Loucy (cell line): ENCODE data around the gene AP3D1.

Experiments
- H2AFZ ChIP-seq: fragments of 200-600 bp; sonication (generic); 2 replicates; pipeline ENCODE4 v1.6.0; 2016; ENCODE audit warnings: antibody characterized with exemption, mild to moderate bottlenecking, low read length, moderate library complexity
- H3F3A ChIP-seq: fragments of 200-600 bp; 2 replicates; pipeline ENCODE4 v1.6.0; 2016; ENCODE audit warnings: antibody characterized with exemption, low read depth, mild to moderate bottlenecking
- H3K27me3 ChIP-seq: fragments of 200-600 bp; sonication (generic); 2 replicates; pipeline ENCODE4 v1.6.1; 2014; ENCODE audit warnings: low read length, mild to moderate bottlenecking; ENCODE audit not compliant: insufficient read depth, poor library complexity, severe bottlenecking
- H3K36me3 ChIP-seq: fragments of 200-600 bp; sonication (generic); 2 replicates; pipeline ENCODE4 v1.6.1; 2016; ENCODE audit warnings: low read length; ENCODE audit not compliant: insufficient read depth
- H3K4me1 ChIP-seq: fragments of 200-600 bp; sonication (generic); 2 replicates; pipeline ENCODE4 v1.5.1; 2014; ENCODE audit warnings: low read length, mild to moderate bottlenecking; ENCODE audit not compliant: insufficient read depth, poor library complexity, severe bottlenecking
- H3K4me2 ChIP-seq: fragments of 200-600 bp; sonication (generic); 2 replicates; pipeline ENCODE4 v1.6.0; 2014; ENCODE audit warnings: antibody characterized with exemption, low read length, low read depth, mild to moderate bottlenecking; ENCODE audit not compliant: poor library complexity, severe bottlenecking
- H3K4me3 ChIP-seq: fragments of 200-600 bp; sonication (generic); 2 replicates; pipeline ENCODE4 v1.5.1; 2014; ENCODE audit warnings: low read length, mild to moderate bottlenecking, mixed read lengths; ENCODE audit not compliant: poor library complexity, severe bottlenecking
- H3K79me2 ChIP-seq: fragments of 200-600 bp; sonication (generic); 2 replicates; pipeline ENCODE4 v1.6.1; 2014; ENCODE audit warnings: low read length; ENCODE audit not compliant: insufficient read depth
- H3K9ac ChIP-seq: fragments of 200-600 bp; sonication (generic); 2 replicates; pipeline ENCODE4 v1.6.0; 2014; ENCODE audit warnings: mild to moderate bottlenecking, low read depth, low read length, moderate library complexity; ENCODE audit not compliant: poor library complexity, severe bottlenecking
- H3K9me2 ChIP-seq: fragments of 200-600 bp; sonication (generic); replicated peaks from 2 replicates; pipeline ENCODE4 v1.6.1; 2016; ENCODE audit warnings: low read depth, low read length, mixed read lengths
- H3K9me3 ChIP-seq: fragments of 200-600 bp; sonication (generic); 2 replicates; pipeline ENCODE4 v1.6.1; 2014; ENCODE audit warnings: mild to moderate bottlenecking, antibody characterized with exemption, low read length, low read depth; ENCODE audit not compliant: insufficient read depth
- H4K20me1 ChIP-seq: fragments of 200-600 bp; sonication (generic); 2 replicates; pipeline ENCODE4 v1.6.0; 2014; ENCODE audit warnings: antibody characterized with exemption, low read length, mild to moderate bottlenecking; ENCODE audit not compliant: insufficient read depth, poor library complexity, severe bottlenecking
- CTCF ChIP-seq: fragments of 200-600 bp; sonication (generic); conservative IDR thresholded peaks from 2 replicates; pipeline ENCODE4 v1.5.1; 2014; ENCODE audit warnings: mild to moderate bottlenecking, antibody characterized with exemption, low read length
- EZH2phosphoT487 ChIP-seq: fragments of 200-600 bp; IDR thresholded peaks from 2 replicates; pipeline ENCODE4 v1.6.1; 2018; ENCODE audit warnings: antibody characterized with exemption, mild to moderate bottlenecking, moderate library complexity, borderline replicate concordance

AP3D1 gene

GRCh38 chr19:2064788-2065524, 86.4 kb downstream of the AP3D1 start:
- Histone ChIP-seq H3K27me3 (no peaks in the 10 kb centered on the region), H4K20me1 (no peaks in the 10 kb centered on the region), H2AFZ (no peak overlapping the region), H3K4me1 (peaks cover 20% of the 10 kb centered on the region), H3K9ac (no peak overlapping the region), H3K4me3 (no peak overlapping the region), H3K4me2 (no peak overlapping the region), H3K36me3 (no peaks in the 10 kb centered on the region), H3K9me3 (no peaks in the 10 kb centered on the region), H3F3A (no peaks in the 10 kb centered on the region), H3K79me2 (peaks cover 15% of the 10 kb centered on the region), H3K9me2 (no peaks in the 10 kb centered on the region)
- TF ChIP-seq CTCF: no peak
- TF ChIP-seq EZH2phosphoT487: no peak

- no peaks in the 10 kb centered on the region for H3K27me3 ChIP-seq
- no peak for TF ChIP-seq EZH2phosphoT487
- H3K4me2 ChIP-seq: no peak overlapping the region
- H3F3A ChIP-seq: no peaks in the 10 kb centered on the region
- no peak overlapping the region for H3K4me3 ChIP-seq
- no peaks in the 10 kb centered on the region for H4K20me1 ChIP-seq
- H3K9me2 ChIP-seq: no peaks in the 10 kb centered on the region
- H2AFZ ChIP-seq: no peak overlapping the region
- no peaks in the 10 kb centered on the region for H3K36me3 ChIP-seq
- H3K9ac ChIP-seq: no peak overlapping the region
- H3K79me2 ChIP-seq: peaks cover 20% of the 10 kb centered on the region
- no peaks in the 10 kb centered on the region for H3K9me3 ChIP-seq
- peaks cover 25% of the 10 kb centered on the region for H3K4me1 ChIP-seq
Observed at GRCh38 chr19:2064395-2064787, 87.0 kb downstream of the AP3D1 start.

GRCh38 chr19:2063824-2064223, 87.5 kb downstream of the AP3D1 start:
- H3K36me3 ChIP-seq: no peaks in the 10 kb centered on the region
- H3K4me2 ChIP-seq: no peak overlapping the region
- H3K9ac ChIP-seq: no peak overlapping the region
- H3K27me3 ChIP-seq: no peaks in the 10 kb centered on the region
- no peak overlapping the region for H3K4me3 ChIP-seq
- no peaks in the 10 kb centered on the region for H4K20me1 ChIP-seq
- no peaks in the 10 kb centered on the region for H3K9me2 ChIP-seq
- H3K79me2 ChIP-seq: peaks cover 25% of the 10 kb centered on the region
- no peak overlapping the region for H2AFZ ChIP-seq
- peaks cover 26% of the 10 kb centered on the region for H3K4me1 ChIP-seq
- no peaks in the 10 kb centered on the region for H3K9me3 ChIP-seq
- TF ChIP-seq EZH2phosphoT487 (no peak), CTCF (no peak)
- no peaks in the 10 kb centered on the region for H3F3A ChIP-seq

GRCh38 chr19:2062770-2063169, 88.6 kb downstream of the AP3D1 start:
- peaks cover 28% of the 10 kb centered on the region for H3K79me2 ChIP-seq
- no peaks in the 10 kb centered on the region for H3F3A ChIP-seq
- no peaks in the 10 kb centered on the region for H3K36me3 ChIP-seq
- peak overlapping the region; percentile 98 for H3K4me2 ChIP-seq
- peak overlapping the region; percentile 96 for H3K4me3 ChIP-seq
- no peaks in the 10 kb centered on the region for H3K27me3 ChIP-seq
- H3K9ac ChIP-seq: peak overlapping the region; percentile 93
- peaks cover 29% of the 10 kb centered on the region for H3K4me1 ChIP-seq
- no peak overlapping the region for H2AFZ ChIP-seq
- no peaks in the 10 kb centered on the region for H4K20me1 ChIP-seq
- H3K9me3 ChIP-seq: no peaks in the 10 kb centered on the region
- TF ChIP-seq CTCF (no peak), EZH2phosphoT487 (no peak)
- no peaks in the 10 kb centered on the region for H3K9me2 ChIP-seq
